GM19372 (cell line): Measurements from ENCODE around the gene SHMT2.

Experiments used
- ATAC-seq: cut with Tn5 transposase; IDR thresholded peaks from one replicate; pipeline ENCODE4 v1.9.1; 2021; ENCODE audit warnings: mild to moderate bottlenecking, low read depth, moderate library complexity; ENCODE audit not compliant: unreplicated experiment

The SHMT2 gene

DNA sequence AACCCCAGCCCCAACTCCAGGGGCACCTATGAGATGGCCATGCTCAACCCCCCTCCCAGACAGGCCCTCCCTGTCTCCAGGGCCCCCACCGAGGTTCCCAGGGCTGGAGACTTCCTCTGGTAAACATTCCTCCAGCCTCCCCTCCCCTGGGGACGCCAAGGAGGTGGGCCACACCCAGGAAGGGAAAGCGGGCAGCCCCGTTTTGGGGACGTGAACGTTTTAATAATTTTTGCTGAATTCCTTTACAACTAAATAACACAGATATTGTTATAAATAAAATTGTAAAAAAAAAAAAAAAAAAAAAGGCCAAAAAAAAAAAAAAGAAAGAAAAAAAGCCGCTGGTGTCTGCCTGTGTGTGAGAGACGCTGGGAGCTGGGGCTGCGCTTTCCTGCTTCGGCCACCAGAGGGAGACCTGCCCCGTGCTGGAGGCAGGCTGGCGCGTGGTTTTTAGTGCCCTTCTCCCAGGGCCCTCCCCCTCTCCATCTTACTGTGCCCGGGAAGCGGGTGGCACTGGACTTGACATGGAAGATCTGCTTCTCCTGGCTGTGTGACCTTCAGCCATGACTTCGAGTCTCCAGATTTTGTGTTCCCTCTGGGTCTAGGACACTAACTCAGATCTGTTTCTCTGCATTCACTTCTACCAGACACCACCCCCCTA, 16.3 kb upstream of the SHMT2 start:
- no peak for ATAC-seq

DNA sequence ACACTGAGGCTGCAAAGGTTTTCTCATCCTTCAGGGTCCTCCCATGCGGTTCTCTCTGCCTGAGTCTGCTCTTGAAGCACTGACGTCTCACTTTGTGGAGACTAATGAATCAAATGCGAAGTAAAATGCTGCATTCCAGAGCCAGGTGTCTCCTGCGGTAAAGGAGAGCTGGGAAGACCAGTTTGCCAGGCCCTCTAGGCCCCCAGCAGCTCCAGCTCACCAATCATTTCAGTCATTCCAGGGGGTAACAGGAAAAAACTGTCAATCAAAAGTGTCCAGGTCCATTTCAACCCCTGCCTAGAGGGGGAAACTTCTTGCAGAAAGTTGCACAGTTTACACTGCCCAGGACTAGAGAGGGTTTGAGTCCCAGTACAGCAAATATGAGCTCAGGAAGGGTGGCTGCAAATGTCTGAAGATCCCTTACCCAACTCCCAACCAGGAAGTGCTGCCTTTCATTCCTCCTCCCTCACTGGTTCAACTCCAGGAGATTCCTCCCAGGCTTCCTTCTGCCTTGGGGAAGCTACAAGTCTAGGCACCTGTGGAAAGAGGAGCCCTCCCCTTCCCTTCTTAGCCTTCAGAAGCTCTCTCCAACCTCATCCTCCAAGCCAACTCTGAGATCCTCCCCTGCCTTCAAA, 15.6 kb upstream of the SHMT2 start:
- ATAC-seq = no peak

DNA sequence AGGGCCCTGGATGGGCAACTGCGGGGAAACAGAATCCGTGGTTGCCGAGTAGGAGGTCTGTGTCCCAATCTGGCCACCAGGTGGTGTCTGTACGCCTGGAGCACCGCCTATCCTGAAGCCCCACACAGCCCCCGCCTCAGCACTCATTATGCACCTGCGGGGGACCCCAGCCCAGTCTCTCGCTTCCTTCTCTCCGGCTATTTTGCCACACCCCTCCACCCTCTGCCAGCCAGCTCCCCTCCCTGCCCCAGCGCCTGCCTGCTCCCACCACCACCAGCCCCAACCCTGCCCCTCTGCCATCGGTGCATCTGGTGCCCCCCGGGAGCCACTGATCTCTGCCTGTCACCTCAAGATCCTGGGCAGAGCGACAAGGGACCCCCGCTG, 15.1 kb upstream of the SHMT2 start:
- ATAC-seq = no peak

- ATAC-seq = no peak
These were observed 14.4 kb upstream of the SHMT2 start for GRCh38 chr12:57215065-57215464.

DNA sequence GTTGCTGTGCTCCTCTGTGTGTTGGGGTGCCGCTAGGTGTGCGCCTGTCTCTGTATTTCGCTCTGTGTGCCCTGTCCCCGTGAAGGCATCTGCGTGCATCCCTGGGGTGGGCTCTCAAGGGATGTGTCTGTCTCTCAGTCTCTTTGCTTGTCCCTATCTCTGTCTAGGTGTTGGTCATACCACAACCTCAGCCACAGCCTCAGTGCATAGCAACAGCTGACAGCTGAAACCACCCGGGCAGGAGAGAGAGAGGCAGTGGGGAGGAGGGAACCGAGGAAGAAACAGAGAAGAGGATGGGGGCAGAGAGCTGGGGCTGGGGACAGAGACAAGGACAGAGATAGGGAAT, 13.9 kb upstream of the SHMT2 start:
- ATAC-seq = no peak

DNA sequence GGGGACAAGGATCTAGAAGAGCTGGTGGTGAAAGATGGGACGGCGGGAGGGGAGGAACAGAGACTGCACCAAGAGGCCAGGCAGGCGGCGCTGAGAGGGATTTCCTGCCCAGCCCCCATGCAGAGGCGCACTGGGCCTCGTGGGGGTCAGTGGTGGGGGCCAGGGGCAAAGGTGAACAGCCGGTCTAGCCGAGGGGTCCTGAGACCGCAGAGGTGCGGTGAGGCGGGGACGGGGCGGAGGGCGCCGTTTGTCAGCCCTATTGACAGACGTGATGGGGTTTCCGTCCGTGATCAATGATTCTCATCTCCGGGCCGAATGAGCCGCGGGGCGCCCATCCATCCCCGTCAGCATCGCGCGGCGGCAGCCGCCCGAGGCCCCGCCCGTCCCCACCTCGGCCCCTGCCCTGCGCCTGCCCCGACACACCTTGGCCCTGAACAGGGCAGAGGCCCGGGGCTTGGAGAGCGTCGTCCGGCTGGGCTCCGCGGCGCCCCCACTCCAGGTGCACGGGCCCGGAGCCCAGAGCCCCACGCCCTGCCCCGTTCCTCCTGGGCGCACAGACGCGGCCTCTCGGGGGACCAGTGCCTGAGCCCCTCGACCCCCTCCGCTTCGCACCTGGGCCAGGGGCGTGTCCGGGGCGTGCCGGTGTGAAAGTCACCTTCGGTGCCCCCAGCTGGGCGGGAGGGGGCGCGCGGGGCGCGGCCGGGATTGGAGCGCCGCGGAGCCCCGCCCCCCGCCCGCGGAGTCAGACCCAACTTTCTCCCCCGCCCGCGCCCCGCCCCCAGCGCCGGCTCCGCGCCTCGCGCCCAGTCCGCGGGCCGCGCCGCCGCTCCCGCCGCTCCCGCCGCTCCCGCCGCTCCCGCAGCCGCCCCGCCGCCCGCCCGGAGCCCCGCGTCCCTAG, 13.2 kb upstream of the SHMT2 start, which contains the start of gene NXPH4:
Gene NXPH4 (plus strand): TSS at position 781 of the 898 bp plus-strand sequence. CDS start 176 bp downstream, outside the sequence.
- no peak for ATAC-seq

DNA sequence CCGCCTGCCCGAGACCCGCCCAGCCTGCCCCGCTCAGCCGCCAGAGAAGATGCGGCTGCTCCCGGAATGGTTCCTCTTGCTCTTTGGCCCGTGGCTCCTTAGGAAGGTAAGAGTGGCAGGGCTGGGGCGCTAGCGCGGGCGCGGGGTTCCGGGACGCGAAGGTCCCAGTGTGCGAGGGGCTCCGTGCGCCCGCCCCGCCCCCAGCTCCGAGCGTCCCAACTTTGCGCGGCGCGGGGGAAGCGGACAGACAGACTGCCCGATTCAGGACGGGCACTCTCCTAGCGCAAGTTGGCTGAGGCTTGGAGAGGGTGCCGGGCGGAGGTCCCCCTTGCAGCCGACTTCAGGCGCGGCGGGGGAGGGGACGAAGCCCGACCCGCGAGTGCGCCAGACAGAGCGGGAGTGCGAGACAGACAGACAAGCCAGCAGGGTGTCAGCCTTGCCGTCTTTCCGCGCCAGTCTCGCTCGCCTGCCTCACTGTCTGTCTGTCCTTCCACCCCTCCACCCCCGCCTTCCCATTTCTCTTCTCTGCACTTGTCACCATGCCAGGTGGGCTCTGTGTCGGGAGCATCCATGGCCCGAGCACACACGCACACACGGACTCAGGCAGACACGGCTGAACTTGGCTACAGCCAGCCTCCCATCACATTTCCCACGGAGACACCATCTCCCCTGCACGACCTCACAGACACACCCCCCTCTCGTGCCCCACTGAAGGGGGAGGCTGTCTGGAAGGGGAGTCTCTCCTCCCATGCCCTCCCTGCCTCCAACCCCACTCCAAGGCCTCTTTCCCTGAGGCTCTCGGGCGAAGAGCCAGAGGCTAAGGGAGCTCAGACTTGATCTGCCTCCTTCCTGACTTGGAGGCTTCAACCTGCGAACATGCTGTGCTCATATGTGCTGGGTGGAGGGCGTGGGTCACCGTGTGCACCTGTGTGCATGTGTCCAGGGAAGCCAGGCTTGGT, 12.3 kb upstream of the SHMT2 start:
- ATAC-seq = no peak

- ATAC-seq = no peak
These were observed 11.3 kb upstream of the SHMT2 start for GRCh38 chr12:57218030-57218853.

DNA sequence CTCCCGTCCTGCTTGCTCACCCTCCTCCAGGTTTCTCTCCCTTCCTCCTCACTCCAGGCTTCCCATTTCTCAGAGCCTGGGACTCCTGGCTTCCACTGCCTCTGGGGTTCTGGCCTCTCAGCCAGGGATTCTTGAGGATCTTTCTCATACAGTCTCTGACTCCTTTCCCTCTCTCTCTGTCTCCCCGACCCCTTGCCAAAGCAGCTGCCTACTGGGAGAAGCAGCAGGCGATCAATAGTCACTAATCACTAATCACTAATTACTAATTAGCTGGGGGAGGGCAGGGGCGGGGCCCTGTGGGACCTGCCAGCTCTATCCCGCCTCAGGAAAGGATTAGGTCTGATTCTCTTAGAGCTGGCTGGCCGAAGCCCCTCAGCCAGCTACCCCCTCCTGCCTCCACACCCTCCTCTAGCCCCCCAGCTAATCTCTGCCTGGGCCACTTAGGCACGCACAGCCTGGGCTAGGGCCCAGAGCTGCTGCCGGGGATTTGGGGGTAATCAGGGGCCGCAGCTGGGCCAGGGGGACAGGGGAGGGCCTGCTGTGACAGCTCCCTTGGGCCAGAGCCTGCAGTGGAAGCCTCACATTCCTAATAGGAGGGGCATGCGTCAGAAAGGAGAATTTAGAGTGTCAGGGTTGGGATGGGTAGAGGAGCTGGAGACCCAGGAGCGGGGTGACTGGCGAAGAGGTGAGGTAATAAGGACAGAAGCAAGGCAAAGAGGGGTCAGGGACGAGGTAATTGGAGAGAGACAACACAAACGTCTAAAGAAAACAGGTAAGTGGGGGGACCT, 10.1 kb upstream of the SHMT2 start:
- ATAC-seq = no peak

DNA sequence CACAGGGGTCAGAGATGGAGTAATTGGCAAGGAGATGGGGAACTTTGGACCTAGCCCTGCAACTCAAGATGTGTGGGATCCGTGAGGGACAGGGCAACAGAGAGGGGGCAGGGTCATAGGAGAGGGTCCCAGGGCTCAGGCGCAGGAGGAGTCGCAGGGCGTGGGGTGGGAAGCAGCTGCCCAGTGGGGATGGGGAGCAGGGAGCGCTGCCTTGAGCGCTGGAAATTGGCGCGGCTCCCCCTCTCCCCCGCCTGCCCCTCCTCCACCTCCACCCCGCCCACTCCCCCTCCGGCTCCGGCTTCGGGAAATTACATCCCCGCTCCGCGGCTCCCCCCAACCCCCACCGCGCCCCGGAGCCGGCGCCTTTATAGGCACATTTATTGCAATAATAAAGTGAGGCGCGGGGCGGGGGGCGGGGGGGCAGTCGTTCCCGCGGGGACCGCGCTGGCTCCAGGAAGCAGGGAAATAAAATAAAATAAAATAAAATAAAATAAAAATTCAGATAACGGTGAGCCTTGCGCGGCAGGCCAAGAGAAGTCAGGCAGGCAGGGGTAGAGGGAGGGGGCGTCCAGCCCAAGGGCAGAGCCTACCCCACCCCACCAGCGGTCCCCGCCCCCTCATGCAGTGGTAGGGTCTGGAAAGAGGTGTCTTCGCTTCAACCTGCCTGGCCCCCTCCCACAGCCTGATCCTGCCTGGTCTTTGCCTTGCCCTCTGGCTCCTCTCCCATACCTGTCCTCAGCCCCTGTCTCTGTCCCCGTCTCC, 9.3 kb upstream of the SHMT2 start:
- no peak for ATAC-seq

GRCh38 chr12:57220770-57221168, 8.7 kb upstream of the SHMT2 start:
- ATAC-seq = no peak

GRCh38 chr12:57221169-57221917, 8.2 kb upstream of the SHMT2 start:
- no peak for ATAC-seq

DNA sequence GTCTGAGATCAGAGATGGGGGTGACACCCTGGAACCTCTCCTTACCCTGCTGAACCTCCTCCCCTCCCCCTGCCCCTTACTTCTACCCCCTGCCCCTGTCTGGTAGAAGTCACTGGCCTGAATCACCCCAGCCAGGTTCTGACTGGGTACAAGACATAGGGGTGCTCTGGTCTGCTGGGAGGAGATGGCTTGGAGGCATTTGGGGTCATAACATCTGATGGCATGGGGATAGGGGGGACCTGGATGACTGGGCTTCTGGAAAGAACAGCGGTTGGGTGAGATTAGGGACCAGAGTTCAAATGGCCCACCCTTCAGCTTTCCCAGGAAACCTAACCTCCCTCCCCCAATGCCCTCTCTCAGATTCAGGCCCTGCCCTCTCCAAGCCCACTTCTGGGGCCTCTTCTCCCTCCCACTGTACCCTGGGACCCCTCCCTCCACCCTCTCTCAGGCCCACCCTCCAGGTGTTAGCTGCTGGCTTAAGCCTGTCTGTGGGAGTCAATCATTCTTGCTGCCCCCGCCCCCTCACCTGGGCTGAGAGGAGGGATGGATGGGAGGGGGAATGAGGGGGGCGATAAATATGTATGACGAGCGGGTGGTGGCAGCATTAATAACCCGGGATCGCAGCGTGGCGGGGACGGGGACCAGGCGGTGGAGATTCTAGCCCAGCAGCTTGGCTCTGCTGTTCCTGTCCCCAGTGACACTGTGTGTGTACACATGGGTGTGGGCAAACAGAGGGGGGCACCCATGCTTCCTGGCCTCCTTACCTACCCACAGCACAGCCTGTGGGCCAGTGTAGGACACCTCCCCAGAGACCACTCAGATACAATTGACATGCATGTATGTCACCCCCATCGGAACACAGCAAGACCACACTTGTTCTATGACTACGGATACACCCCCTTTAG, 7.0 kb upstream of the SHMT2 start:
- no peak for ATAC-seq

GRCh38 chr12:57223191-57224165, 6.0 kb upstream of the SHMT2 start:
- no peak for ATAC-seq

DNA sequence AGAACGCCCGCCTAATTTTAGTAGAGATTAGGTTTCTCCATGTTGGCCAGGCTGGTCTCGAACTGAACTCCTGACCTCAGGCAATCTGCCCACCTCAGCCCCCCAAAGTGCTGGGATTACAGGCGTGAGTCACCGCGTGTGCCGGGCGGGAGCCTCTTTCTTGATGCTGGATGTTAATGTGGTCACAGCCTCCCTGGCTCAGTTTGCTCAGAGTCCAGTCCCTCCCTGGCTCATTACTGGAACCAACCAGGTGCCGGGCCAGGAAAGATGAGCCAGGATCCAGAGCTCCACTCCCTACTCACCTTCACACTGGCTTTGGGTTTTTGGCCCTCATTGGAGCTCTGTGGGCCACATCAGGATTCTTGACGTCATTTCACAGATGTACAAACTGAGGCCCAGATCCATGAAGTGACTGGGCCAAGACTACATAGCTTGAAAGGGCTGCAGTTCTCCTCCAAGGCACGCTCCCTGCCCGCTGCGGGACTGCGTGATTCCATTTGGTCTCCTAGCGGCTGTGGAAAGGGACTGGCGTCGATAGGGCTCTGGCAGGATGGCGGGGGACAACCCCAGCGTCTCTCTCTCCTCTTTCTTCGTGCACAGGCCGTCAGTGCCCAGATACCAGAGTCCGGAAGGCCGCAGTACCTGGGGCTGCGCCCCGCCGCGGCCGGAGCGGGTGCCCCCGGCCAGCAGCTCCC, 5.1 kb upstream of the SHMT2 start:
- no peak for ATAC-seq
